Aorta (tissue), 5 donors: ENCODE results near the gene CCR5. TPM values are rescaled to one million over a fixed set of nuclear protein-coding genes. Genes with fewer than 3 reads are reported as not detected.
"Not testable (repeated sequence)": the region's sequence is repeated elsewhere in the genome, so short reads cannot be mapped to it uniquely, and the experiment has no call there.

Experiments
- ATAC-seq: fragments of 200-7000 bp; cut with Tn5 transposase; one replicate; pipeline ENCODE4 v1.9.1; 2022; ENCODE audit warnings: moderate library complexity; ENCODE audit not compliant: low FRiP score
- DNase-seq, 2 donors: peaks; one replicate each; pipeline ENCODE4 v3.0.0-alpha.2; 2020
- H3K27ac ChIP-seq, 2 donors: one replicate each; pipeline ENCODE4 v1.5.1; 2013; ENCODE audit warnings: low read length in 2 of 2, mild to moderate bottlenecking in 2 of 2, moderate library complexity in 2 of 2, control low read depth in 1 of 2, inconsistent platforms in 1 of 2, low read depth in 1 of 2
- H3K27me3 ChIP-seq, 2 donors: one replicate each; pipeline ENCODE4 v1.6.1; 2013; ENCODE audit warnings: control low read depth in 1 of 2, low read length in 1 of 2, mild to moderate bottlenecking in 1 of 2, moderate library complexity in 1 of 2; ENCODE audit not compliant: insufficient read depth in 2 of 2, control insufficient read depth in 1 of 2
- H3K36me3 ChIP-seq, 2 donors: one replicate each; pipeline ENCODE4 v1.6.1; 2013; ENCODE audit warnings: control low read depth in 1 of 2, low read length in 1 of 2, mild to moderate bottlenecking in 1 of 2; ENCODE audit not compliant: insufficient read depth in 2 of 2, control insufficient read depth in 1 of 2
- H3K4me1 ChIP-seq, 2 donors: one replicate each; pipeline ENCODE4 v1.6.1; 2013; ENCODE audit warnings: low read length in 2 of 2, control low read depth in 1 of 2, mild to moderate bottlenecking in 1 of 2, moderate library complexity in 1 of 2; ENCODE audit not compliant: insufficient read depth in 2 of 2, control insufficient read depth in 1 of 2
- H3K4me3 ChIP-seq, 2 donors: one replicate each; pipeline ENCODE4 v1.5.1; 2013; ENCODE audit warnings: low read length in 2 of 2, control low read depth in 1 of 2, mild to moderate bottlenecking in 1 of 2
- H3K9me3 ChIP-seq: one replicate; pipeline ENCODE4 v1.6.1; 2013; ENCODE audit warnings: mild to moderate bottlenecking, low read length; ENCODE audit not compliant: control insufficient read depth
- WGBS, 2 donors: extraction: QIAGEN DNeasy Blood & Tissue Kit; methylation state at CpG; one replicate each; pipeline ENCODE4 v1.1.7; 2013; 5-methylcytosine and 5-hydroxymethylcytosine counted together
- intact Hi-C, 2 donors: fragments of 100-400 bp; cut with DNase I; formaldehyde crosslinking; loops; one replicate each; pipeline versions ENCODE4 v1.14.2 to v1.15.0; 2022
- polyA plus RNA-seq, 2 donors: library from polyadenylated mRNA; stranded (reverse); fragments of 200-250 nt; gene quantifications; one replicate each; pipeline ENCODE4 v1.2.3, GENCODE V29; 2013
- total RNA-seq, 2 donors: library from RNA; stranded (reverse); fragmentation: NEBNext Ultra II Directional; extraction: Animal tissue kit (Norgen Biotek cat#: 25700); gene quantifications; one replicate each; pipeline ENCODE4 v1.2.1, GENCODE V29; 2021
- donor health status: healthy with polysubstance abuse.
- donor health status: Bipolar disorder and iron deficiency.
- donor health status: DM: no; HTN: no; CAD: no.
- donor health status: DM: no; HTN: no; CAD: no.
- donor health status: DM: yes; HTN: yes; CAD: no.

CCR5 gene
- total and polyA plus RNA-seq, 4 donors = 0.05 to 5.7 (median 3.1) TPM

- H3K4me3 ChIP-seq = no peak overlapping the region
- DNase-seq (no peak), ATAC-seq (no peak)
- peaks cover 0 to 3% of the 10 kb centered on the region in 2 donors for H3K27me3 ChIP-seq
- peaks cover 3% of the 10 kb centered on the region for H3K9me3 ChIP-seq
- intact Hi-C loops = no loop called here
- no peaks in the 10 kb centered on the region for H3K36me3 ChIP-seq
- no peak overlapping the region for H3K27ac ChIP-seq
- no peaks in the 10 kb centered on the region for H3K4me1 ChIP-seq
- 77 to 80% methylated on average over 6 of the region's 6 CpGs for WGBS, 2 donors
These were observed 18.6 kb downstream of the CCR5 start for GRCh38 chr3:46389306-46389705.

- DNase-seq, H3K9me3 ChIP-seq, intact Hi-C loops, H3K36me3 ChIP-seq, H3K27ac ChIP-seq, H3K4me1 ChIP-seq, H3K4me3 ChIP-seq, ATAC-seq, H3K27me3 ChIP-seq: not testable (repeated sequence)
- 88 to 91% methylated on average over 5 of the region's 5 CpGs for WGBS, 2 donors
These were observed 20.8 kb downstream of the CCR5 start for GRCh38 chr3:46391526-46391925.

GRCh38 chr3:46393011-46393410 is 22.3 kb downstream of the CCR5 start:
- ATAC-seq = no peak
- intact Hi-C loops = no loop called here
- 82 to 83% methylated on average over 2 of the region's 2 CpGs for WGBS, 2 donors

GRCh38 chr3:46393554-46394434 is 23.0 kb downstream of the CCR5 start:
- no peaks in the 10 kb centered on the region for H3K4me1 ChIP-seq
- H3K4me3 ChIP-seq = no peak overlapping the region
- H3K36me3 ChIP-seq = no peaks in the 10 kb centered on the region
- H3K27me3 ChIP-seq = peaks cover 0 to 2% of the 10 kb centered on the region in 2 donors
- no peaks in the 10 kb centered on the region for H3K9me3 ChIP-seq
- no peak for DNase-seq
- no peak overlapping the region for H3K27ac ChIP-seq
- ATAC-seq = no peak
- WGBS, 2 donors = 76 to 79% methylated on average over 8 of the region's 8 CpGs
- intact Hi-C loops = no loop called here

More at GRCh38 chr3:46393011-46393410, 22.3 kb downstream of the CCR5 start:
- H3K4me1 ChIP-seq = no peaks in the 10 kb centered on the region
- peaks cover 0 to 2% of the 10 kb centered on the region in 2 donors for H3K27me3 ChIP-seq
- no peaks in the 10 kb centered on the region for H3K36me3 ChIP-seq
- H3K9me3 ChIP-seq = no peaks in the 10 kb centered on the region
- DNase-seq = no peak
- H3K27ac ChIP-seq = no peak overlapping the region
- no peak overlapping the region for H3K4me3 ChIP-seq

GRCh38 chr3:46395210-46395661 is 24.5 kb downstream of the CCR5 start:
- WGBS, 2 donors = 70 to 75% methylated on average over 6 of the region's 6 CpGs
- Histone ChIP-seq H3K9me3 (no peaks in the 10 kb centered on the region), H3K36me3 (no peaks in the 10 kb centered on the region), H3K27me3 (no peaks in the 10 kb centered on the region), H3K27ac (no peak overlapping the region), H3K4me1 (no peaks in the 10 kb centered on the region), H3K4me3 (no peak overlapping the region)
- intact Hi-C loops = no loop called here
- DNase-seq (no peak), ATAC-seq (no peak)

- Histone ChIP-seq H3K4me1 (no peaks in the 10 kb centered on the region), H3K36me3 (no peaks in the 10 kb centered on the region), H3K9me3 (no peaks in the 10 kb centered on the region), H3K27ac (no peak overlapping the region), H3K4me3 (no peak overlapping the region), H3K27me3 (no peaks in the 10 kb centered on the region)
- no peak for ATAC-seq
- intact Hi-C loops = no loop called here
- WGBS, 2 donors = 62 to 63% methylated on average over 6 of the region's 6 CpGs
- DNase-seq = no peak
These were observed 25.2 kb downstream of the CCR5 start for GRCh38 chr3:46395766-46396530.

GRCh38 chr3:46397111-46397510 is 26.4 kb downstream of the CCR5 start:
- no peak overlapping the region for H3K27ac ChIP-seq
- H3K4me3 ChIP-seq = no peak overlapping the region
- DNase-seq (no peak), ATAC-seq (no peak)
- no peaks in the 10 kb centered on the region for H3K36me3 ChIP-seq
- H3K4me1 ChIP-seq = no peaks in the 10 kb centered on the region
- WGBS, 2 donors = 90 to 94% methylated on average over 7 of the region's 7 CpGs
- intact Hi-C loops = no loop called here
- no peaks in the 10 kb centered on the region for H3K27me3 ChIP-seq
- H3K9me3 ChIP-seq = no peaks in the 10 kb centered on the region

GRCh38 chr3:46398186-46398955 is 27.6 kb downstream of the CCR5 start:
- peaks cover under 1% of the 10 kb centered on the region for H3K9me3 ChIP-seq
- DNase-seq (no peak), ATAC-seq (no peak)
- intact Hi-C loops = no loop called here
- 88% methylated on average over 6 of the region's 6 CpGs for WGBS, 2 donors
- H3K27ac ChIP-seq = no peak overlapping the region
- no peak overlapping the region for H3K4me3 ChIP-seq
- no peaks in the 10 kb centered on the region for H3K36me3 ChIP-seq
- H3K4me1 ChIP-seq = no peaks in the 10 kb centered on the region
- H3K27me3 ChIP-seq = no peaks in the 10 kb centered on the region
